ENCODE results near the gene ACAP3.
"Not testable (repeated sequence)": the region's sequence is repeated elsewhere in the genome, so short reads cannot be mapped to it uniquely, and the experiment has no call there.

Gene ACAP3

DNA sequence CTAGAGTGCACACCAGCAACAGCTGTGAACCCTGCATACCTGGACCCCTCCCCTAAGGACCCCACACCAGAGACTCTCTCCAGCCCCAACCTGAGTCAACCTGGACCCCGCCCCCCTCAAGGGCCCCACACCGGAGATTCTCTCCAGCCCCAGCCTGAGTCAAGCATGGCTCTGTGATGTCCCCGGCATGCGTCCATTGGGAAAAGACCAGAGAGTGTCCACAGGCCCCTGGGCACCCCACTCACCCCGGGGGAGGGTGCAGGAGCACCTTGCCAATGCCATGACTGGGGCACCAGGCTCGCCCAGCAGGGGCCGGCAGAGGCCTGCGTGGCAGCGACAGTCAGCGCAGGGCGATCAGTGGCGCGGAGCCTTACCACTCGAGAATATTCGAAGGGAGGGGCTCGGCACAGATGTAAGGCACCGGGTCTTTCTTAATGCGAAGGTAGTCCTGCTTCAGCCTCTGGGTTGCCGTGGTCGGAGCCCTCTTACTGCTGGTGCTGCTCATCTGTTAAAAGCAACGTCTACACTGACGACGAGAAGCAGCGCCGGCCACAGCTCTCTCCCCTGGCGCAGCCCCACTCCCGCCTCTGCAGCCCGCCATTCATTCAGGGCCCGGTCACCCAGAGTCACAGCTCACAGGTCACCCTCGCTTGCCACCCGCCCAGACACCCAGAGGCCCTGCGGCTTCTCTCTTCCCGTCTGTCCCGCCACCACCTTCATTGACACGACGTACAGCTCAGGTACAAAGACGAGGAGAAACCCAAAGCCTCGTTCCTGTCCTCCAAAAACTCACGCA, 40.0 kb downstream of the ACAP3 start:
- DNase-seq (ENCODE audit: low read depth in 2 of 2), result no peak

DNA sequence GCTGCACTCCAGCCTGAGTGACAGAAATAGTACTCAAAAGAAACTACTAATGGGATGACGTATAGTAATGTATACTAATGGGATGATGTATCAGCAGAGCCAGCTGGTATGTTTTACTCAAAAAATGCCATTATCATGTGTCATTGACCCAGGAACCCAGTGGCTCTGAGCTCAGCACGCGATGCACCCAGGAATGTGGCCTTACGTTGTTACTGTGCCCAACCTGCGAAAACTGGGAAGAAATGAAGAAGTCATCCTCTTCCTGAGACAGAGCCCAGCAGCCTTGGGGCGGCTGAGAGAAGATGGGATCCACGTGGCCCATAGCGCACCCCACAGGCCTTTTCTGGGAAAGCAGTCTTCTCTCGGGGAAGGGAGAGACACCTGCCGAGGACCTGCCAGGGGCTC, 42.9 kb downstream of the ACAP3 start:
- DNase-seq (ENCODE audit: low read depth in 2 of 2), result no peak

DNA sequence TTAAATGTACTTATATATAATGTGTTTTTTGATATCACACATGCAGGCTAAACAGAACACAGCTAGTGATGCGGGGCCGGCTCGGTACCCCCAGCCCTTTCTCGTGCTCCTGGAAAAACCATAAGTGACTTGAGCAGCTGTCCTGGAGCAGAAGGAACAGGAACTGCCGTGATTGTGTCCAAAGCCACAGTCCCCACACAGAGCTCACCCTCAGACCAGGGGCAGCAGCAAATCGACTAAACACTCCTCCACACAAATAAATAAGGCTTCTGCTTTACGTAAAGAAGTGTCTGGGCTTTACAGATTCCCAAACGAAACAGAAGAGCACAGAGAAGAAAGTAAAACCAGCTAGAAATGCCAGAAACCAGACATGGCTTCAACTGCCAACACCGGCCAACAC, 43.7 kb downstream of the ACAP3 start:
- DNase-seq (ENCODE audit: low read depth in 2 of 2), result no peak

DNA sequence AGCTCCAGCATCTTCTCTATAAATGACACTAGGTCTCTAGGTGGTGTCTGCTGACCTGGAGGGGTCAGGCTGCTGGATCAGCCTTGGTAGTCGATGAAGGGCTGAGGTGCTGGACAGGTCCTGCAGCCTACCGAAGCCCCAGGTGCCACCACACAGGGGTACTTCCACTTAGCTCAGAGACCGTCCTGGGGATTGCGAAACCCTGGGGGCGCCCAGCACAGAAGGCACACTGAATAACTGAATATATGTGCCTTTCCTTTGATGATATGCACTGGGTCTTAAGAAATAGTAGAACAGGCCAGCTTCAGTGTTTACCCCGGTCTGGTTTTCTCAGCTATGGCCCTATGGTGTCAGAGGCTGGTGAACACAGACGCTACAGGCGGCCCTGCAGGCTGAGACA, 45.0 kb downstream of the ACAP3 start:
- DNase-seq (ENCODE audit: low read depth in 2 of 2), result no peak

DNA sequence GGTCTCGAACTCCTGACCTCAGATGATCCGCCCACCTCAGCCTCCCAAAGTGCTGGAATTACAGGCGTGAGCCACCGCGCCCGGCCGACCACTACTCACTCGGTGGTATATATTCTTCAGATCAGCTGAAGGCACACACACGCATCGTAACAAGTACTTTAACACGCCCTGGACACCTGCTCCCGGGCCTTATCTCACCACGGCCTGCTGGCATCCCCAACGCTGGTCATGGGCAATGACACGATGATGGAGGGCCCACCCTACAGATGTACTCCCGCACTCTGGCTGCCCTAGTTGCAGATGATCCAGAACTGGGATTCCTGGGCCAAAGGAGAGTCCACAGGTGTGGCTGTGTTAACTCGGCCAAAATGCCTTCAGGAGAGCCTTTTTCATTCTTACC, 45.7 kb downstream of the ACAP3 start:
- no peak for DNase-seq (ENCODE audit: low read depth in 2 of 2)

DNA sequence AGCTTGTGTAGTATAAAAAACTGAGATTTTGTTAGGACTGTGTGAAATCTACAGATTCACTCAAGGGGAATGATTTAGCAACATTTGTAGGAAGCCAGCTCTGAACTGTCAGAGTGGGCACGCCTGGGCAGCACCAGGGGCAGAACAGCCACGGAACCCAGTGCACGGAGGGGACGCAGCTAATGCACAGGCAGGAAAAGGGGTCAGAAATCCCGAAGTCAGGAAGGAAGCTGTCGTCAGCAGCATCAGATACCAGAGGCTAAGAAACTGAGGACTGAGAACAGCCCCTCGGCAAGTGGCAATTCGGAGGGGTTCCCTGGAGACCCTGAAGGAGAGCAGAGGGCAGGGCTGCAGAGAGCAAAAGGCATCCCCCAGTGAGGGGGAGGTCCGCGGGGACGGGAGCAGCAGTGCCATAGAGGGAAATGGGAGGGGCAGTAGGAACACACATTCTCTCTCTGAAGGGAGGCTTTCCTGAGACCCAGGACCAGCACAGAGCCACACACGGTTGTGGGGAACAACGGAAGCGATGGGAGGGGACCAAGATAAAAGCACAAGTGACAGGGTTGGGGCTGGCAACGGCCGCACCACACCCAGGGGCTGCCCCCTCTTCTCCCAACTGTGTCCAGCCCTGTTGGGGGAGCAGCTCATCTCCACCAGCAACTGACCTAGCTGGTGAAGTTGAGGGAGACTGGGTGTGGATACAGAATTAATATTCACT, 46.7 kb downstream of the ACAP3 start:
- no peak for DNase-seq (ENCODE audit: low read depth in 2 of 2)

DNA sequence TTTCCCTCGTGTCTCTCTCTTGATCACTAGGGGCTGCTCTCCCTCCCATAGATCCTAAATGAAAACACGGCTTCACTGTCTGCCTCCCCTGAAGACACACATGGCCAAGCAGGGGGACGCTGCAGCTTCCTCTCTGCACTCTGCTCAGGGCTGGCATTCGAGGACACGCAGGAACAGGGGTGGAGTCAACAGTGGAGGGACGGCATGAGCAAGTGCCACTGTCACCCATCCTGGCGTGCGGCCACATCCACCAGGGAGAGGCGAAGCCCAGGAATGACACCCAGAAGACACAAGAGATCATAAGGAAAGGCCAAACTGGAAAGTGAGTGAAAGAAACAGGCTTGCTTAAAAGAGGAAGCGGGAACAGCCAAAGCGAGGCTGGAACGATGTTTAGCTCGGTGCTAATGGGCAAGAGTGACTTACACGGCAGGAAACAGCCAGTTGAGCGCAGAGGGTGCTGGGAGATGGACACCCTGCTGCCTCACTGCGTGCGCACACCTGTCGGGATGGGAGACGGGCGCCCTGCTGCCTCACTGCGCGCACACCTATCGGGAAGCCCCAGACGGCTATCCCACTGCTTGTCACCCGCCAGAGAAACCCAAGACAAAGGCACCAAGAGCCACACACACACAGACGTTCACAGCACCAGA, 47.7 kb downstream of the ACAP3 start:
- no peak for DNase-seq (ENCODE audit: low read depth in 2 of 2)

DNA sequence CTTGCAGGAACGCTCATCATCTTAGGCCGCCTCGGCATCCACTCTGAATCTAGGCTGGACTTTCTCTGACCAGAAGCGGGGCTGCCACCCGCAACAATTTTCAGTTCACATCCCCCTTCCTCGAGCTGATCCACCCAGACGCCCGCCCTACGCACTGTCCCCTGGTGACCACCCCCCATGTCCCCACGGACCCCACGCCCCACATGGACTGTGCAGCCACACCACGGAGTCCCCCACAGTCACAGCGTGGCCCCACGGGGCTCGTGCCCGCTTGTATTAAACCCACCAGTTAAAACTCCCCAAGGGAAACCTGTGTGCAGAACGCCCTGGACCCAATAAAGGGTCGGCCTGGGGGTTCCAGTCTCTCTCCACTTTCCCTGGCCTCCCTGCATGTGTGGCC, 48.2 kb downstream of the ACAP3 start:
- DNase-seq (ENCODE audit: low read depth in 2 of 2), result no peak

DNA sequence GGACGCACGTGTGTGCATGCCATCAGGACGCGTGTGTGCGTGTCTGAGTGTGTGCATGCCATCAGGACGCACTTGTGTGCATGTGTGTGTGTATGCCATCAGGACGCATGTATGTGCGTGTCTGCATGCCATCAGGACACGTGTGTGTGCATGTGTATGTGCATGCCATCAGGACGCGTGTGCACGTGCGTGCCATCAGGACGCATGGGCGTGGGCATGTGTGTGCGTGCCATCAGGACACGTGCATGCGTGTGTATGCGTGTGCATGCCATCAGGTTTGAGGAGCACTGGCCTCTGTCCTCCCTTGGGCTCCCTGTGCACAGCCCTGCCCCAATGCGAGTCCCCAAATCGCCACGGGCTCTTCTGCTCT, 48.6 kb downstream of the ACAP3 start:
- no peak for DNase-seq (ENCODE audit: low read depth in 2 of 2)

DNA sequence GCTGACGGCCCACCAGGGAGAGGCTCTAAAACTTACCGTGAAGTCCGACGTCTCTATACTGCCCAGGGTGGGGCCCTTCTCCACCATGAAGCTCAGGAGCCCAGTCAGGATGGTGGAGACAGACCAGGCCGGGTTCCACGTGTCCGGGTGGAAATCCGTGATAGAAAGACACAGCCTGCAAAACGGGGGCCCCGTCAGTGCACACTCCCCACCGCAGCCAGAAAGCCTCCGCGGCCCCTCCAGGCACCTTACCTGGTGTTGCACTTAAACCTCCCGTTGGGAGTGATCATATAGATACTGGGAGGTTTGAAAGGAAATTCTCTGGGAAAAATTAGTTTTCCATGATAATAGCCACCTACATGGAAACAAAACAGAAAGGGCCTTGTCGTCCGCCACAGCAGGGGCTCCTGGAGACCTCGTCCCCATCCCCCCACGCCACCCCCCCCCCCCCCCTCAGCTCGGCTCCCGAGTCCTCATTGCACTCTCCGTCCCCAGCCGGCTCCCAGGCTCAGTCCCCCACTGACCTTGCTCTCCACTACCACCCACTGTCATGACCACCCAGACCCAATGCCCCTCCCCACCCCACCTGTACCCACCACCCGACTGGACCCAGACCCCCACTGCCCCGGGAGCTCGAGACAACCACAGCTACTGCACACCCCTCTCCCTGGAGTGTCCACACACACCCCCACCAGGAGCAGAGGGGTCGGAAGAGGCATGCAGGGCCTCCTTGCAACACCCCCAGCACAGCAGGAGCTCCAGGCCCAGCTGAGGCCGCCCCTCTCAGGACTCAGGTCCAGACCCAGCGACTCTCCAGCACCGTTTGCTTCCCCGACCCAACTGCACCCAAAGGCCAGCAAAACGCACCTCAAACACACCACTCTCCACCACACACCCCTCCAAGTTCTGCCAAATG, 50.5 kb downstream of the ACAP3 start:
- no peak for DNase-seq (ENCODE audit: low read depth in 2 of 2)

DNA sequence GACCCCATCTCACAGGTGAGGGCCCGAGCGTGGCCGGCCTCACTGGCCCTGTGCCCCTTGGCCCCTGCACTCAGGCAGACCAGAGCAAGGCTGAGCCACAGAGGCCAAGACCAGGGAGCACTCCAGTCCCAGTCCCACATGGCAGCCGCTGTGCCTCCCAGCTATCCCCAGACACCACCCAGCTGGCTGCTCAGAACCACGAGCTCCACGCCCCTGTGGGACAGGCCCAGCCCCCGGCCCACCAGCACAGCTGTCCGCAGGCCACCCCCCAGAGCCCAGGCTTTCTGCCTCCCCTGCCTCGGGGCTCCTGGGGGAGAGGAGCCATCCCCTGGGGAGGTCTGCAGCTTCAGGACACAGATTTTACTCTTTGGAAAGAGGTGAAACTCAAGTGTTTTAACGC, 52.1 kb downstream of the ACAP3 start:
- DNase-seq (ENCODE audit: low read depth in 2 of 2), result no peak

DNA sequence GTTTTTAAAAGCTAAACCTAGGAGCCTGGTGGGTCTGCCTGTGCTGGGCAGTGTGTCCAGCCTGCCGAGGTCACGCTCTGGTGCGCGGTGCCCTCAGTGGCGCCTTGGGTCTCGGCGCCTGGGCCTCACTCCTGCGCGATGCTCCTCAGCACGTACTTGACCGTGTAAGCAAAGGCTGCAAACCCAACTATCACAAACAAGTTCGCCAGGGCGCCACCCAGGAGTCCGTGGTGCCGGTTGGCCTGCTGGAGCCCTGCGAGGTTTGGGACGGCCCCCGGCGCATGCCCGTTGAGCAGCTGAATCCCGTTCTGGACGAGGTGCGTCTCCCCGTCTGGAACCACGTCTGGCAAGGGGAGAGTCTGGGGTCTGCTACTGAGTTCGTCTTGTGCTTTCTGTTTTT, 52.7 kb downstream of the ACAP3 start:
- no peak for DNase-seq (ENCODE audit: low read depth in 2 of 2)

DNA sequence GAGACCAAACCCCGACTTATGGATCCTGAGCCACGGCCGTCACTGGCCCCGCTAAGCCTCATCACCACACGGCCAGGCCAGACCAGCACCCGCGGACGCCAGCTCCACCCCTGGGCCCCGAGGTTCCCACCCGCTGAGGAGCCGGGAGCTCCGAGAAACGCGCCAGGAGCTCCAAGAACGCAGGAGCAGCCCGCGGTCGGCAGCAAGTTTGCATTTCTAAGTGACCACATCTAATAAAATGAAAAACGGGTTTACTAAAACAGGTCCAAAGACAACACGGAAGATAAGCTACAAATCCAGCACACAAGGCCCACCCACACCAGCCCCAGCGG, 53.1 kb downstream of the ACAP3 start:
- no peak for DNase-seq (ENCODE audit: low read depth in 2 of 2)

DNA sequence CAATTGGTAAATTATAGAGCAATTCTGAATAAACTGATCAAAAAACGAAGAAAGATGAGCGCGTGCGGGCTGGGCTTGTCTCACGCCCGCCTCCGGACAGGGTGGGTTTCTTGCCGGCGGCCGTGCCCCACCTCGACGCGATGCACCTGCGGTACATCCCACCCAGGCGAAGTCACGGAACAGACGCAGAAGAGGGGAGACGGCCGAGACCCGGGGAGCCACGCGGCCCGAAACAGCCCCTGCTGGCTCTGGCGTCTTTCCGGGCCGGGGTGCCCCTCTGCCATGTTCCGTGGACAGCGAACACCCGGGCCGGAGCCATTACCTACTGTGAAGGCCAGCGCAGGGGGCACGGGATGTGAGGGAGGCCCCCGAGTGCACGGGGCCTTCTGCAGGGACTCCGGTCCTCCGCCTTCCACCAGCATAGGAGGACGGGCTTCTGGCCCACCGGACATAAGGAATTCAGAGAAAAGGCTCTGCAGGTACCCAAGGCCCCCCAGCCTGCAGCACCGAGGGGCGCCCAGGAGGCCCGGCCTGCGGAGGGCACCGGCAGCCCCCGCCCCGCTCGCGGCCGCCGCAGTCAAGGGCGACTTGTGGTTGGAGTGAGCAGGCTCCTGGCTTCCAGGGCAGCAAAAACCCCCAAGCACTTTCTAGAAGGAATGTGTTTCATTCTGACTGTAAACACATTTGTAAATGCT, 53.6 kb downstream of the ACAP3 start:
- DNase-seq (ENCODE audit: low read depth in 2 of 2), result no peak

DNA sequence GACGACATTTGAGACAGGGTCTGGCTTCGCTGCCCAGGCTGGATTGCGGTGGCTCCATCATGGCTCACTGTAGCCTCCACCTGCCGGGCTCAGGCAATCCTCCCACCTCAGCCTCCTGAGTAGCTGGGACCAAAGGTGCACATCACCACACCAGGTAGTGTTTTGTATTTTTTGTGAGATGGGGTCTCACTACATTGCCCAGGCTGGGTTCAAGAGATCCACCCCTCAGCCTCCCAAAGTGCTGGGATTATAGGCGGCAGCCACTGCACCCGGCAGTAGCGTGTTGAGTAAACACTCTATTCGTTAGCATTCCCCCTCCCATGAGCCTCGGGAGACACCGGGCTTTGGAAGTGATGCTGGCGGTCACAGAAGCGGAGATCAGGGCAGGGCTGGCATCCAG, 54.4 kb downstream of the ACAP3 start:
- no peak for DNase-seq (ENCODE audit: low read depth in 2 of 2)

DNA sequence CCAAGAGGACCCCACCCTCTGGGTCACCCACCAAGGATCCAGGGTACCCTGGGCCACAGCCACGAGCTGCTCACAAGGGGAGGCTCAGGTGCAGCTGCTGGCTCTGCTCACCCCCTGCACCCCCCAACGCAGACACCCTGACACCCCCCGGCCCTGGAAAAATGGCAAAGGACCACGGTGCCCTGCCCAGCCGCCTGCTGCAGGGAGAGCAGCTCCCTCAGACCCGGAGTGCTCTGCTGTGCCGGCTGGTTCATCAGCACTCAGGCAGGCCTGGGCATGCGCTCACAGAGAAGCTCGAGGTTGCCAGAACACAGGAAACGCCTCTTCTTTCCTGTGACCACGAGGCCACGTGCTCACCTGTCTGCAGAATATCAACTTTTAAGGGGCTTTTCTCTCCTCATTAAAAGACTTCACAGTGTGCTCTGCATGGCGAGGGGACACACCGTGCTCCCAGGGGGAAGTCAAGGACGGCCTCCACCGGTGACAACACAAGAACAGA, 56.9 kb downstream of the ACAP3 start:
- peak; percentile 52 to 57 for DNase-seq (ENCODE audit: low read depth in 2 of 2)

DNA sequence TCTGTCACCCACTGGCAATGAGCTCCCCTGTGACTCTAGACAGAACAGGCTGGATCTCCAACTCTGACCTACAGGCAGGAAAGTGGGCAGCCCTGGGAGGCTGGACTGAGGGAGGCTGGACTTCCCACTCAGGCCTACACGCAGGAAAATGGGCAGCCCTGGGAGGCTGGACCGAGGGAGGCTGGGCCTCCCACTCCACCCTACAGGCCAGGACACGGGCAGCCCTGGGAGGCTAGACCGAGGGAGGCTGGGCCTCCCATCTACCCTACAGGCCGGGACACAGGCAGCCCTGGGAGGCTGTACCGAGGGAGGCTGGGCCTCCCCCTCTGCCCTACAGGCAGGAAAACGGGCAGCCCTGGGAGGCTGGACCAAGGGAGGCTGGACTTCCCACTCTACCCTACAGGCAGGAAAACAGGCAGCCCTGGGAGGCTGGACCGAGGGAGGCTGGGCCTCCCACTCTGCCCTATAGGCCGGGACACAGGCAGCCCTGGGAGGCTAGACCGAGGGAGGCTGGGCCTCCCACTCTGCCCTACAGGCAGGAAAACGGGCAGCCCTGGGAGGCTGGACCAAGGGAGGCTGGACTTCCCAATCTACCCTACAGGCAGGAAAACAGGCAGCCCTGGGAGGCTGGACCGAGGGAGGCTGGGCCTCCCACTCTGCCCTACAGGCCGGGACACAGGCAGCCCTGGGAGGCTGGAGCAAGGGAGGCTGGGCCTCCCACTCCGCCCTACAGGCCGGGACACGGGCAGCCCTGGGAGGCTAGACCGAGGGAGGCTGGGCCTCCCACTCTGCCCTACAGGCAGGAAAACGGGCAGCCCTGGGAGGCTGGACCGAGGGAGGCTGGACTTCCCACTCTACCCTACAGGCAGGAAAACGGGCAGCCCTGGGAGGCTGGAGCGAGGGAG, 59.5 kb downstream of the ACAP3 start:
- DNase-seq (ENCODE audit: low read depth in 2 of 2), result not testable (repeated sequence)

DNA sequence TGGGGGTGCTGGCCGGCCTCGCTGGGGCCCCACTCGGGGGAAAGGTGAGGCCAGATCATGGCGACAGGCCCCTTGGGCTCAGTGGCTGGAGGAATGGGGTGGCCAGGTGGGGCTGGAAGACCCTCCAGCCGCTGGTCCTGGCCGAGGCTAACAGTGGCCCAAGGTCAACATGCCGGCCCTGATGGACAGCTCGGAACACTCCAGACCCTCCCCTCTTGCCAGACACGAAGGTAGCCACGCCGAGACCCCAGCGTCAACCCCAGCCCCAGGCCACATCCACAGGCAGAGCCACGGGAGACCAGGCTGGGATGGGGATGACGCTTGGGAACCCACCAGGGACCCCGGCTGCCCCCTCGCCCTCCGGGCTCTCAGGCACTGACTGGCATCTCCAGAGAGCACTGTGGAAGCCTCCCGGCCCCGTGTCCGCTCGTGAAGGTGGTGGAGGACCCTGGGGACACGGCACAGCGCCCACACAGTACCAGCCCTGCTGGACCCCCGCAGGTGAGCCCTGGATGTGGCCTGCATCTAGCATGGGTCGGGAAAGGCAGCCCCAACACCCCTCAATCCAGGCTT, 60.3 kb downstream of the ACAP3 start:
- DNase-seq (ENCODE audit: low read depth in 2 of 2), result no peak

DNA sequence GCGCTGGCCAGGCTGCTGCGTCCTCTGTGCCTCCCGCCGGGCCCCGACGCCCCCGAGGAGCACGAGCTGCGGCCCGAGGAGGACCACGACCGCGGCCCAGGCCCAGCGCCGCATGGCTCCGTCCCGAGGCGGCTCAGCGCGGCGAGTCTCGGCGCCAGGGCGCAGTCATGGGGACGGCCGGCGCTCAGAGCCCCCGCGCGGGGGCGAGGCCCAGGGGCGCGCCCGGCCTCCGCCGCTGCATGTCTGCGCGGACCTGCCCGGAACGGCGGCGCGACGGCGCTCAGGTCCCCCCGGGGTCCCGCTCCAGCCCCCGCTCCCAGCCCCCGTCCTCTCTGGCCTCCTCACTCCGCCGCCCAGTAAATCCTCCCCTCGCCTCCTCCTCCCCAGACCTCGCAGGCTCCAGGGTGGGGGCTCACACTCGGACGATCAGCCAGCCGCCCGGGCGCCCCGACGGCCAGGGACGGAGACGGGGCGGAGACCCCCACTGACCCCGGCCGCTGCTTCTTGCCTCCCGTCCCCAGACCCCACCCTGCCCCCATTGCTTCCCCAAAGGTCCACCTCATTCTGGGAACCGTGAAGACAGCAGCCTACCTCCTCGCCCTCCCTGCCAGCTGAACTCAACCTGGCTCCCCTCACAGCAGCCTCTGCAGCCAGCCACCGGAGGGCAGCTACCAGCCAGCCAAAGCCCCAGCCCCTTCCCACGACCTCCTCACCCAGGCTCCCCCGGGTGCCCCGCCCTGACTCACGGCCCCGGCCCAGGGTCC, 61.0 kb downstream of the ACAP3 start, which contains the start of gene C1QTNF12:
TSS of gene C1QTNF12 (minus strand) at position 146 of the 764 bp plus-strand sequence. CDS start at position 114, 32 bp downstream.
- no peak for DNase-seq (ENCODE audit: low read depth in 2 of 2)
